PFSK-1 (cell line): ENCODE results near the gene ESYT2.

ENCODE experiments used
- FOXP2 ChIP-seq: optimal IDR thresholded peaks from 2 replicates; pipeline ENCODE3; 2011; ENCODE audit warnings: borderline replicate concordance, control low read depth, inconsistent platforms; ENCODE audit not compliant: insufficient read depth; ENCODE audit errors: extremely low read length, extremely low read depth
- POLR2AphosphoS5 ChIP-seq: IDR thresholded peaks from 2 replicates; pipeline ENCODE4 v1.6.1; 2012; ENCODE audit warnings: low read depth, mild to moderate bottlenecking, control low read depth, low read length, moderate library complexity
- REST ChIP-seq, 2 experiments: IDR thresholded peaks; 2 replicates each; pipeline versions ENCODE4 v1.6.1 to v1.8.0; 2011 to 2012; ENCODE audit warnings: low read depth in 2 of 2, low read length in 2 of 2, control low read depth in 1 of 2, inconsistent platforms in 1 of 2, mild to moderate bottlenecking in 1 of 2, moderate library complexity in 1 of 2; ENCODE audit not compliant: insufficient read depth in 1 of 2
- SIN3A ChIP-seq: IDR thresholded peaks from 2 replicates; pipeline ENCODE4 v1.6.1; 2012; ENCODE audit warnings: mild to moderate bottlenecking, low read length, moderate library complexity, borderline replicate concordance; ENCODE audit not compliant: insufficient read depth
- TAF1 ChIP-seq: IDR thresholded peaks from 2 replicates; pipeline ENCODE4 v1.6.1; 2012; ENCODE audit warnings: low read length, control low read depth, borderline replicate concordance; ENCODE audit not compliant: insufficient read depth

ESYT2 gene

GRCh38 chr7:158828133-158829020 is 932 bp downstream of the ESYT2 start:
- TF ChIP-seq FOXP2 (no peak), SIN3A (no peak), REST (IDR thresholded peaks at IDR 0.05; ENCODE audit: insufficient read depth in 1 of 2, low read depth in 2 of 2, low read length in 2 of 2) (no peak), TAF1 (no peak), POLR2AphosphoS5 (no peak)

GRCh38 chr7:158827411-158828132 is 1.7 kb downstream of the ESYT2 start:
- no peak for TF ChIP-seq SIN3A

GRCh38 chr7:158825628-158826289 is 3.5 kb downstream of the ESYT2 start:
- no peak for TF ChIP-seq FOXP2
- TF ChIP-seq REST (IDR thresholded peaks at IDR 0.05; ENCODE audit: insufficient read depth in 1 of 2, low read depth in 2 of 2, low read length in 2 of 2), result no peak
- no peak for TF ChIP-seq TAF1
- no peak for TF ChIP-seq SIN3A
- no peak for TF ChIP-seq POLR2AphosphoS5

DNA sequence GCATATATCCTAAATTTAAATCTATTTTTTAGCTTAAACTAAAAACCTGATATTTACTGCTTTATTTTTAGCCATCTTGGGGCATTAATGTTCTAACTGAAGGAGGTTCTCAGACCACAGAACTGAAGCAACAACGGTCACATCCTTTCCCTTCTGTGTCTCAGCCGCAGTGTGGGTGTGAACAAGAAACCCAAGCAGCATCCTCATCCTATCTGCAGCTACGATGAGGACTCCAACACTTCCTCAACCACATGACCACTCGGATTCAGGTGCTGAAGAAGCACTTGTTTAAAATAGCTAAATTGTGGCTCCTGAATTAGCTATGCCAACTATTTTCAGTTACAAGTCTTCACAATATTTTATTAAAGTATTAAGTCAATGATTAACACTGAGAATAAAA is 5.3 kb downstream of the ESYT2 start:
- no peak for TF ChIP-seq REST (IDR thresholded peaks at IDR 0.05; ENCODE audit: insufficient read depth in 1 of 2, low read depth in 2 of 2, low read length in 2 of 2)
- TF ChIP-seq FOXP2, result no peak
- no peak for TF ChIP-seq TAF1
- no peak for TF ChIP-seq POLR2AphosphoS5
- no peak for TF ChIP-seq SIN3A

- TF ChIP-seq REST (IDR thresholded peaks at IDR 0.05; ENCODE audit: insufficient read depth in 1 of 2, low read depth in 2 of 2, low read length in 2 of 2) (no peak), FOXP2 (no peak), POLR2AphosphoS5 (no peak), SIN3A (no peak), TAF1 (no peak)
These were observed 7.9 kb downstream of the ESYT2 start for GRCh38 chr7:158821171-158822031.
